ENCODE results near the gene CACNA1D. TPM values are rescaled to one million over a fixed set of nuclear protein-coding genes. Genes with fewer than 3 reads are reported as not detected.

CACNA1D gene
- total RNA-seq, 1 experiment from 2014 or later, result not detected

DNA sequence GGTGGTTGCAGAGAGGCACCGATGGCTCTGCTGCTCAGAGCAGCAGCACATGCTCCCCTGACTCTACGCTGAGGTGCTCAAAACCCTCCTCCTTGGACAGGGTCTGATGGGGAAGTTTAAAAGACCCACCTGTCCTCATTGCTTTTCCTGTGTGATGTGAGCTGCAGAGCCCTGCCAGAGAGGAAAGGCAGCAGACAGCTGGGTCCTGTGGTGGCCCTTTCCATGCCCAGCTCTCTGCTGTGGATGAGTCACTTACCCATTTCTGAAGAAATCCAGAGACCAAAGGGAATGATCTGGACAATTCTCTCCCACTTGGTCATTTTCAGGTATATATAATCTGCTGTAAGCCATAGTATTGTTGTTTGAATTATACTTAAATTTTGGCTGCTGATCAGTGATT, 230.2 kb downstream of the CACNA1D start:
- no peaks in the 10 kb centered on the region for H3K36me3 ChIP-seq (ENCODE audit: insufficient read depth, low read length, poor library complexity, severe bottlenecking)
- H3K4me1 ChIP-seq (ENCODE audit: insufficient read depth, low read length, poor library complexity, severe bottlenecking), result no peaks in the 10 kb centered on the region
- H3K4me3 ChIP-seq (ENCODE audit: low read depth, low read length, poor library complexity, severe bottlenecking), result no peak overlapping the region
- intact Hi-C loops (cut with micrococcal nuclease; ENCODE audit: unreplicated experiment), result no loop called here
- H3K27me3 ChIP-seq (replicated peaks; ENCODE audit: insufficient read depth, low read depth, low read length, poor library complexity), result no peaks in the 10 kb centered on the region
- DNase-seq (ENCODE audit: low spot score), result no peak
- TF ChIP-seq, protein P1, sequence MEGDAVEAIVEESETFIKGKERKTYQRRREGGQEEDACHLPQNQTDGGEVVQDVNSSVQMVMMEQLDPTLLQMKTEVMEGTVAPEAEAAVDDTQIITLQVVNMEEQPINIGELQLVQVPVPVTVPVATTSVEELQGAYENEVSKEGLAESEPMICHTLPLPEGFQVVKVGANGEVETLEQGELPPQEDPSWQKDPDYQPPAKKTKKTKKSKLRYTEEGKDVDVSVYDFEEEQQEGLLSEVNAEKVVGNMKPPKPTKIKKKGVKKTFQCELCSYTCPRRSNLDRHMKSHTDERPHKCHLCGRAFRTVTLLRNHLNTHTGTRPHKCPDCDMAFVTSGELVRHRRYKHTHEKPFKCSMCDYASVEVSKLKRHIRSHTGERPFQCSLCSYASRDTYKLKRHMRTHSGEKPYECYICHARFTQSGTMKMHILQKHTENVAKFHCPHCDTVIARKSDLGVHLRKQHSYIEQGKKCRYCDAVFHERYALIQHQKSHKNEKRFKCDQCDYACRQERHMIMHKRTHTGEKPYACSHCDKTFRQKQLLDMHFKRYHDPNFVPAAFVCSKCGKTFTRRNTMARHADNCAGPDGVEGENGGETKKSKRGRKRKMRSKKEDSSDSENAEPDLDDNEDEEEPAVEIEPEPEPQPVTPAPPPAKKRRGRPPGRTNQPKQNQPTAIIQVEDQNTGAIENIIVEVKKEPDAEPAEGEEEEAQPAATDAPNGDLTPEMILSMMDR (conservative IDR thresholded peaks at IDR 0.05; ENCODE audit: low read depth, low read length), result no peak
- TF ChIP-seq EZH2 (IDR thresholded peaks at IDR 0.05; ENCODE audit: borderline replicate concordance, low read depth, low read length, poor library complexity, severe bottlenecking), result no peak
- H3K9me3 ChIP-seq (ENCODE audit: low read depth, low read length, poor library complexity, severe bottlenecking), result no peaks in the 10 kb centered on the region
- no TSS peak for BruUV-seq (replicated peaks)
- no peak overlapping the region for H3K27ac ChIP-seq (ENCODE audit: low read depth, low read length, poor library complexity, severe bottlenecking)
- POLR2A ChIA-PET (ENCODE audit: low non-redundant PET), result no interaction called here
- CTCF ChIA-PET, result no interaction called here

DNA sequence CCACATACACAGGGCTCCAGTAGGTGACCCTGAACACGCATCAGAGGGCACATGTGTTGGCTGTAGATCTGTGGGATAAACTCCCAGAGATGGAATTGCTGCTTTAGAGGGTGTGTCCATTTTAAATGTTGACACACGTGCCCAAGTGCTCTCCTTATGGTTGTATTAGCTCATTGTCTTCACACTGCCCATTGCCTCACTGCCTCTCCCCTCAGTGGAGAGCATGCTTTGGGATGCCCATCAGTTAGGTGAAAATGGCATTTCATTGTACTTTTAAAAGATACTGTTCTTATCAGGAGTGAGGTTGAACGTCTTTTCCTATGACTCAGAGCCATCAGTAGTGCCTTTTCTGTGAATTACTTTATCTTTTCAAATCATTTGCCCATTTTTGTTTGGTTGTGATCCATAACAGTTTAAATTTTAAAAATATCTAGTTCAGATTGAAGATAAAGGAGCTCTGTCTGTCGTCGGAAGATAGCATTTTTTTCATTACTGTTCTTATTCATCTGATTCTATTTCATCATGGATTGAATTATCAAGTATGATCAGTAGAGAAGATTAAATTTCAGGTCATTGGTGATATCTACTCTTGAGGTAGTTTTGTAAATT, 231.1 kb downstream of the CACNA1D start:
- intact Hi-C loops (cut with micrococcal nuclease; ENCODE audit: unreplicated experiment), result no loop called here
- CTCF ChIA-PET, result no interaction called here

DNA sequence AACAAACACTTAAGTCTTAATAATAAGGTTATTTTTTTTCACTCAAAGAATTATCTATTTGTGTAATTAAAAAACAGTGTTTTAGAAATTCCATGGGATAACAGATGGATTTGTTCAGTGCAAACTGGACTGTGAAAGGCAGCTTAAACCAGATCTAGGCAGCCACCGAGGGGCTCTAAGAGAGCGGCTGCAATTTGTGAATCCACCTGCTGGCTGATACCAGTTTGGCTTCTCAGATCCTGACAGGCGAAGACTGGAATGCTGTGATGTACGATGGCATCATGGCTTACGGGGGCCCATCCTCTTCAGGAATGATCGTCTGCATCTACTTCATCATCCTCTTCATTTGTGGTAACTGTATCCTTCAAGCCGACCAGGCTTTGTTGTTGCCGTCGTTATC, 232.2 kb downstream of the CACNA1D start:
- Histone ChIP-seq H3K4me1 (ENCODE audit: insufficient read depth, low read length, poor library complexity, severe bottlenecking) (no peaks in the 10 kb centered on the region), H3K4me3 (ENCODE audit: low read depth, low read length, poor library complexity, severe bottlenecking) (no peak overlapping the region), H3K27me3 (replicated peaks; ENCODE audit: insufficient read depth, low read depth, low read length, poor library complexity) (no peaks in the 10 kb centered on the region), H3K9me3 (ENCODE audit: low read depth, low read length, poor library complexity, severe bottlenecking) (no peaks in the 10 kb centered on the region), H3K36me3 (ENCODE audit: insufficient read depth, low read length, poor library complexity, severe bottlenecking) (no peaks in the 10 kb centered on the region), H3K27ac (ENCODE audit: low read depth, low read length, poor library complexity, severe bottlenecking) (no peak overlapping the region)
- CTCF ChIA-PET, result no interaction called here
- no peak for DNase-seq (ENCODE audit: low spot score)
- POLR2A ChIA-PET (ENCODE audit: low non-redundant PET), result no interaction called here
- intact Hi-C loops (cut with micrococcal nuclease; ENCODE audit: unreplicated experiment), result no loop called here
- TF ChIP-seq EZH2 (IDR thresholded peaks at IDR 0.05; ENCODE audit: borderline replicate concordance, low read depth, low read length, poor library complexity, severe bottlenecking), result no peak
- TF ChIP-seq, protein P1 (conservative IDR thresholded peaks at IDR 0.05; ENCODE audit: low read depth, low read length), result no peak
- BruUV-seq (replicated peaks), result no TSS peak

More for the DNA sequence above, 231.1 kb downstream of the CACNA1D start:
- Histone ChIP-seq H3K27me3 (replicated peaks; ENCODE audit: insufficient read depth, low read depth, low read length, poor library complexity) (no peaks in the 10 kb centered on the region), H3K36me3 (ENCODE audit: insufficient read depth, low read length, poor library complexity, severe bottlenecking) (no peaks in the 10 kb centered on the region), H3K9me3 (ENCODE audit: low read depth, low read length, poor library complexity, severe bottlenecking) (no peaks in the 10 kb centered on the region), H3K4me1 (ENCODE audit: insufficient read depth, low read length, poor library complexity, severe bottlenecking) (no peaks in the 10 kb centered on the region), H3K27ac (ENCODE audit: low read depth, low read length, poor library complexity, severe bottlenecking) (no peak overlapping the region), H3K4me3 (ENCODE audit: low read depth, low read length, poor library complexity, severe bottlenecking) (no peak overlapping the region)
- no peak for DNase-seq (ENCODE audit: low spot score)
- POLR2A ChIA-PET (ENCODE audit: low non-redundant PET), result no interaction called here
- TF ChIP-seq EZH2 (IDR thresholded peaks at IDR 0.05; ENCODE audit: borderline replicate concordance, low read depth, low read length, poor library complexity, severe bottlenecking), result no peak
- TF ChIP-seq, protein P1 (conservative IDR thresholded peaks at IDR 0.05; ENCODE audit: low read depth, low read length), result no peak
- BruUV-seq (replicated peaks), result no TSS peak

All from A673 (cell line).